ENCODE results near the gene MICAL3. TPM values are rescaled to one million over a fixed set of nuclear protein-coding genes. Genes with fewer than 3 reads are reported as not detected.
"Not testable (repeated sequence)": the region's sequence is repeated elsewhere in the genome, so short reads cannot be mapped to it uniquely, and the experiment has no call there.

MICAL3 gene
- polyA plus RNA-seq, 2 of the 4 experiments (the other 2 are of a cell fraction), result 20.5 to 30.1 TPM

DNA sequence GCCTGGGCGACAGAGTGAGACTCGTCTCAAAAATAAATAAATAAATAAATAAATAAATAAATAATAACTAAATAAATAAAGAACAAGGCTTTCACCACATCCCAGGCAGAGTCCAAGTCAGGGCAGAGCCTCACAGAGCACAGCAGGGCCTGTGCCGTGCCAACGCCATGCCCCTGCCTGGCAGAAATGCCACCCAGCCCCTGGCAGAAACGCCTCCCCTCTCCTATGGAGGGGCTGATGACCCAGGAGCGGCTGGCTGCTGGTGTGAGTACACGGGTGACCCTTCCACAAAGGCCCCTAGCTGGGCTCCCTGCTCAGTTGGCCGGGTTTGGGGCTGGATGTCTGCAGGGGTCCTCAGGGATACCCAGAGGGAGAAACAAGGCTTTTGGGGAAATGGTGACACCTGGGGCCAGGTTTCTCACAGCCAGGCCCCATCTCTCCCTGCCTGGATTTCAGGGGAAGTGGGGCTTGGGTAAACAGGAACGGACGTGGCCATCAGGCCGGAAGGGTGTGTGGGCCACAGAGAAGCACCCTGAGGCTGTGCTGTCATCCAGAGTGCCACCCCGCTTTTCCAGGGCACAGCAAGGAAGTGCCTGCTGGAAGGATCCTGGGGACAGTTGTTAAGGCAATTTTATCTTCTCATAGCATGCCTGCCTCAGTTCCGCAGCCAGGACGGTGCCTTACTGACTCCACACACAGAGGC, 255.2 kb downstream of the MICAL3 start:
- TF ChIP-seq NPAS2 (CRISPR knock-in tag; IDR thresholded peaks at IDR 0.05; ENCODE audit: borderline replicate concordance) (no peak), HOXA7 (CRISPR knock-in tag; IDR thresholded peaks at IDR 0.05) (no peak), ZFP36 (IDR thresholded peaks at IDR 0.05; ENCODE audit: borderline replicate concordance, partially characterized antibody) (no peak)
- TF ChIP-seq, protein P1, sequence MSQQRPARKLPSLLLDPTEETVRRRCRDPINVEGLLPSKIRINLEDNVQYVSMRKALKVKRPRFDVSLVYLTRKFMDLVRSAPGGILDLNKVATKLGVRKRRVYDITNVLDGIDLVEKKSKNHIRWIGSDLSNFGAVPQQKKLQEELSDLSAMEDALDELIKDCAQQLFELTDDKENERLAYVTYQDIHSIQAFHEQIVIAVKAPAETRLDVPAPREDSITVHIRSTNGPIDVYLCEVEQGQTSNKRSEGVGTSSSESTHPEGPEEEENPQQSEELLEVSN (IDR thresholded peaks at IDR 0.05; ENCODE audit: borderline replicate concordance, low read depth), result no peak
- Histone ChIP-seq H3K9me3 (no peaks in the 10 kb centered on the region), H3K4me1 (peaks cover 12% of the 10 kb centered on the region), H3K4me3 (no peak overlapping the region), H3K4me2 (no peak overlapping the region), H3K27ac (no peak overlapping the region)
- FAIRE-seq (no peak), ATAC-seq (no peak), DNase-seq (ENCODE audit: low read depth in 1 of 2, low spot score in 1 of 2) (no peak)
- CTCF ChIA-PET, result interaction anchor here (1.7 to 2.3 kb wide), 2 partner anchors 16 to 27 kb away, joined by 7 to 14 read pairs; no protein-coding TSS in a partner anchor
- POLR2A ChIA-PET, result no interaction called here
- WGBS (ENCODE audit: missing lambda C conversion rate), result 90% methylated on average over 11 of the region's 14 CpGs

DNA sequence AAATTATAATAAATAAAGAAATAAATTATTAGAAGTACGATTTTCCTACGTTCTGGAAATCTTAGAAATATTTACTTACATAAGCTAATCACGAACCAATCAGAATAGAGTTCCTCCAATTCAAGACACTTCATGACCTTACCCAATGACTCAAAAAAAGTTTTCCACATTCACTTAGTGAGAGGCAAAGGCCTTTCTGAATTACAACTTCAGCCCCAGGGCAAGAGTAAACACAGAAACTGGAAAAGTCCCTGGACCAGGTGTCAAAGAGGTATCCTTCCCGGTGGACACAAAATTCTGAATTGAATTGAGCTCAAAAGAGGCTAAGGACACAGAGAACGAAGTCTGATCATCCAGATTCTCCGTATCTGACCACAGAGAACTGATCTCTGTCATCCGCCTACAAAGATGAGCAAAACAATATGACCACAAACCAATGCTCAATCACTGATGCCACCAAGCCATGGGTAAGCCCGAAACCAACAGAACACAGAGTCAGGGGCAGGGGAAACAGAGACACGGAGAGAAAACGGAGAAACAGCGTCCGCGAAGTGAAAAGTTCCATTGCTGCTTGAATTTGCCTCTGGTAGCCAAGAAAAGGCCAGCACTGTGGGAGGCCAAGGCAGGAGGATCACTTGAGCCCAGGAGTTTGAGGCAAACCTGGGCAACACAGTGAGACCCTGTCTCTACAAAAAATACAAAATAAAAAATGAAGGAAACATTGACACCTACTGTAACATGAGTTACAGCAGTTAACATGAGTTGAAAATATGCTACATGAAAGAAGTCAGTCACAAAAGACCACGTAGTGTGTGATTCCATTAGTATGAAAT, 256.9 kb downstream of the MICAL3 start:
- CTCF ChIA-PET, result no interaction called here
- ATAC-seq (no peak), FAIRE-seq (no peak), DNase-seq (ENCODE audit: low read depth in 1 of 2, low spot score in 1 of 2) (no peak)
- no peaks in the 10 kb centered on the region for H3K9me3 ChIP-seq
- no peak overlapping the region for H3K4me2 ChIP-seq
- H3K4me3 ChIP-seq, result no peak overlapping the region
- H3K4me1 ChIP-seq, result peaks cover 3% of the 10 kb centered on the region; the same call in 2 of the 3 replicates
- no peak for TF ChIP-seq RCOR1 (IDR thresholded peaks at IDR 0.05; ENCODE audit: low read depth, low read length)
- TF ChIP-seq BHLHE40 (IDR thresholded peaks at IDR 0.05; ENCODE audit: low read depth, low read length), result no peak
- TF ChIP-seq FOXS1 (CRISPR knock-in tag; IDR thresholded peaks at IDR 0.05), result no peak
- TF ChIP-seq ZSCAN20 (CRISPR knock-in tag; IDR thresholded peaks at IDR 0.05), result no peak
- POLR2A ChIA-PET, result no interaction called here
- no peak overlapping the region for H3K27ac ChIP-seq
- 88% methylated on average over 14 of the region's 14 CpGs for WGBS (ENCODE audit: missing lambda C conversion rate)

DNA sequence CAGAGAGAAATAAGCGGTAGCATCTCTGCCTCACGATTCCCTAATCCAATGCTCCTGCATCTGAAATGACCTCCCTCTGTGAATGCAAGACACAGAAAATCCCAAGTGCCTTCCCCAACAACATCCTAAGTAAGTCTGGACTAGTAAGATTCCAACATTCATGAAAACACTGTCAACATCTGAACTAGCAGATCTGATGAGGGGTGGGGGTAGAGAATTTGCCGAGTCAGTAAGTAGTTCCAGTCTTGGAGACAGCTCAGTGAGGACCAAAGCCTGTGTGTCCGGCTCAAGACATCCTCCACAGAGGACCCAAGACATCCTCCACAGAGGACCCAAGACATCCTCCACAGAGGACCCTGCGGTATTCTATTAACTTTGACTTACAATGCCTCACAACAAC, 259.5 kb downstream of the MICAL3 start:
- DNase-seq (ENCODE audit: low read depth in 1 of 2, low spot score in 1 of 2); POLR2A ChIA-PET: not testable (repeated sequence)

DNA sequence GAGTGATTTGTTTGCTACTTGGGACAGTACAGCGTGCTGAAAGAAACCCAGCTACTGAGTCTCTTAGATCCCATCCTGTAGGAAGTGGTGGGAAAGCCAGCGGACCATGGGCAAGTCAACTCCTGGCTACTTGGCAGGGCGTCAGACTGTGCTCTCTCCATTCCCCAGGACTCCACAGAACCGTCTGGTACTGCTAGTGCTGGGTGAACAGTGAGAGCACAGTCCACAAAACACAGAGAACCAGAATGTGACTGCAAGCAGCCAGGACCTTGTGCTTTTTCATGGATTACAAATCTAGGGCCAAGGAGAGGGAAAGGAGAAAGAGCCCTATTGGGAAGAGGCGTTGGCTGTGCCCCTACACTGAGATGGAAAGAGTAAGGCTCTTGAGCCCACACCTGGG, 260.3 kb downstream of the MICAL3 start:
- ATAC-seq, result no peak
- no peak for FAIRE-seq
- CTCF ChIA-PET, result no interaction called here
- H3K4me2 ChIP-seq, result no peak overlapping the region
- no peak overlapping the region for H3K27ac ChIP-seq
- TF ChIP-seq RNF2 (IDR thresholded peaks at IDR 0.05; ENCODE audit: borderline replicate concordance, low read depth) (no peak), EHMT2 (IDR thresholded peaks at IDR 0.05; ENCODE audit: low read depth) (no peak), EP300 (IDR thresholded peaks at IDR 0.05) (no peak)
- TF ChIP-seq, protein P2, sequence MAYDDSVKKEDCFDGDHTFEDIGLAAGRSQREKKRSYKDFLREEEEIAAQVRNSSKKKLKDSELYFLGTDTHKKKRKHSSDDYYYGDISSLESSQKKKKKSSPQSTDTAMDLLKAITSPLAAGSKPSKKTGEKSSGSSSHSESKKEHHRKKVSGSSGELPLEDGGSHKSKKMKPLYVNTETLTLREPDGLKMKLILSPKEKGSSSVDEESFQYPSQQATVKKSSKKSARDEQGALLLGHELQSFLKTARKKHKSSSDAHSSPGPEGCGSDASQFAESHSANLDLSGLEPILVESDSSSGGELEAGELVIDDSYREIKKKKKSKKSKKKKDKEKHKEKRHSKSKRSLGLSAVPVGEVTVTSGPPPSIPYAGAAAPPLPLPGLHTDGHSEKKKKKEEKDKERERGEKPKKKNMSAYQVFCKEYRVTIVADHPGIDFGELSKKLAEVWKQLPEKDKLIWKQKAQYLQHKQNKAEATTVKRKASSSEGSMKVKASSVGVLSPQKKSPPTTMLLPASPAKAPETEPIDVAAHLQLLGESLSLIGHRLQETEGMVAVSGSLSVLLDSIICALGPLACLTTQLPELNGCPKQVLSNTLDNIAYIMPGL (CRISPR knock-in tag; IDR thresholded peaks at IDR 0.05; ENCODE audit: borderline replicate concordance), result no peak
- H3K4me1 ChIP-seq, result peaks cover 15% of the 10 kb centered on the region; the same call in 2 of the 3 replicates
- POLR2A ChIA-PET, result no interaction called here
- no peaks in the 10 kb centered on the region for H3K9me3 ChIP-seq
- DNase-seq (ENCODE audit: low read depth in 1 of 2, low spot score in 1 of 2), result no peak
- no peak overlapping the region for H3K4me3 ChIP-seq
- 84% methylated on average over 5 of the region's 5 CpGs for WGBS (ENCODE audit: missing lambda C conversion rate)

More for the DNA sequence above, 259.5 kb downstream of the MICAL3 start:
- H3K27ac ChIP-seq, H3K4me2 ChIP-seq, H3K4me3 ChIP-seq, FAIRE-seq, ATAC-seq, H3K9me3 ChIP-seq: not testable (repeated sequence)
- peaks cover 15% of the 10 kb centered on the region; the same call in 2 of the 3 replicates for H3K4me1 ChIP-seq
- CTCF ChIA-PET, result interaction anchor here (1.1 to 1.8 kb wide), 3 partner anchors 20 to 24 kb away, joined by 3 to 6 read pairs (median 4); no protein-coding TSS in a partner anchor
- WGBS (ENCODE audit: missing lambda C conversion rate), result 79% methylated on average over 4 of the region's 5 CpGs

DNA sequence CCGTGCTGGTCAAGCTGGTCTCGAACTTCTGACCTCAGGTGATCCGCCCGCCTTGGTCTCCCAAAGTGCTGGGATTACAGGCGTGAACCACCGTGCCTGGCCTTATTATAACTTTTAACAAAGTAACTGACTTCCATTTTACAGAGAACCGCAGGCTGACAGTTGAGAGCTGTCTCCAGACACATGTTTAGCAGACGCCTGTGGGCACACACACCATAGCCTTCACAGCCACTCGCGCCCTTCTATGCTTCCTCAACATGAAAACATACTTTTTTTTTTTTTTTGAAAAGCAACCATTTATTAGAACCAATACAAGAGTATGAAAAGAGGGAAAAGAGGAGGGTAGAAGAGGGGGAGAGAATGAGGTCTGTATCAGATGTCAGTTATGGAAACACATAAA, 260.9 kb downstream of the MICAL3 start:
- POLR2A ChIA-PET; FAIRE-seq; H3K9me3 ChIP-seq; H3K27ac ChIP-seq; ATAC-seq; DNase-seq (ENCODE audit: low read depth in 1 of 2, low spot score in 1 of 2); H3K4me2 ChIP-seq; H3K4me3 ChIP-seq: not testable (repeated sequence)
- CTCF ChIA-PET, result interaction anchor here (1.3 to 1.4 kb wide), 2 partner anchors 9 to 20 kb away, joined by 3 to 4 read pairs; no protein-coding TSS in a partner anchor
- 89% methylated on average over 10 of the region's 10 CpGs for WGBS (ENCODE audit: missing lambda C conversion rate)
- H3K4me1 ChIP-seq, result peaks cover 15% of the 10 kb centered on the region; the same call in 2 of the 3 replicates
